NCI-H1092 (cell line): ENCODE data around the gene EIF5.
"Not testable (repeated sequence)": the region's sequence is repeated elsewhere in the genome, so short reads cannot be mapped to it uniquely, and the experiment has no call there.

Experiments used
- DNase-seq: peaks from one replicate; lab custom pipeline; 2025; lab: John Stamatoyannopoulos, UW

EIF5 gene

DNA sequence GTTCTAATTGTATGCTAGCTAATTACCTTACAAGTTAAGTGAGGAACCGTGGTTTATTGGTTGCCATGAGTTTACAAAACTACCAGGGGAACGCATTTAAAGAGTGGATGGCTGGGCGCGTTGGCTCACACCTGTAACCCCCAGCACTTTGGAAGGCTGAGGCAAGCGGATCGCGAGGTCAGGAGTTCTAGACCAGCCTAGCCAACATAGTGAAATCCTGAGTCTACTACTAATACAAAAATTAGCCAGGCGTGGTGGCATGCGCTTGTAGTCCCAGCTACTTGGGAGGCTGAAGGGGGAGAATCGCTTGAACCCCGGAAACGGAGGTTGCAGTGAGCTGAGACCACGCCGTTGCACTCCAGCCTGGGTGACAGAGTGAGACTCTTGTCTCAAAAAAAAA, 2.2 kb downstream of the EIF5 start:
- no peak for DNase-seq

DNA sequence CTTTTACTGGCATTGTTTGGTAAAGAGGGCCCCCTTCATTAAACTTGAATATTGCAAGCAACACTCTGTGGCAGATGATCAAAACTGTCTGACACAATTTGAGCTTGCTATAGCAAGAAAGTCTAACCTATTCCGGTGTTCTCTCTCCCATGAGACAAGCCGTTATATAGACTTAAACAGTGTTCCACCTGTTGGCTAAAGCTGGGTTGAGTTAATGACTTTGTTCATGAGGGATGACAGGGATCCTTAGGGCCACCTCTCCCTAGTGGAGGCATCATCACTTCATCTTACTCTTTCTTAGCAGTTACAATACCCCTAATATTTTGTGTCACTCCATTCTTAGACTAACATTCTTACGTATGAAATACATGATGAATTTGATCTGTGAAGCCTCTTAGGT, 3.8 kb downstream of the EIF5 start:
- no peak for DNase-seq

DNA sequence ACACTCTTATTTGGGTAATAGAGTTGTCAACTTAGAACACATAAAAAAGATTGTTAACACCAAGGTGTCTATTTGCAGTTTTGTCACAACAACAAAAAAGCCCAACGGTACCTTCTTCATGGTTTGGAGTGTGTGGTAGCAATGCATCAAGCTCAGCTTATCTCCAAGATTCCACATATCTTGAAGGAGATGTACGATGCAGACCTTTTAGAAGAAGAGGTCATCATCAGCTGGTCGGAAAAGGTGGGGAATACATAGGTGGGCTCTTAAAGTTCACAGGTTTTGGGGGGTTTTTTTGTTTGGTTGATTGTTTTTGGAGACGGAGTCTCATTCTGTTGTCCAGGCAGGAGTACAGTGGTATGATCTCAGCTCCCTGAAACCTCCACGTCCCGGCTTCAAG, 5.5 kb downstream of the EIF5 start:
- no peak for DNase-seq

DNA sequence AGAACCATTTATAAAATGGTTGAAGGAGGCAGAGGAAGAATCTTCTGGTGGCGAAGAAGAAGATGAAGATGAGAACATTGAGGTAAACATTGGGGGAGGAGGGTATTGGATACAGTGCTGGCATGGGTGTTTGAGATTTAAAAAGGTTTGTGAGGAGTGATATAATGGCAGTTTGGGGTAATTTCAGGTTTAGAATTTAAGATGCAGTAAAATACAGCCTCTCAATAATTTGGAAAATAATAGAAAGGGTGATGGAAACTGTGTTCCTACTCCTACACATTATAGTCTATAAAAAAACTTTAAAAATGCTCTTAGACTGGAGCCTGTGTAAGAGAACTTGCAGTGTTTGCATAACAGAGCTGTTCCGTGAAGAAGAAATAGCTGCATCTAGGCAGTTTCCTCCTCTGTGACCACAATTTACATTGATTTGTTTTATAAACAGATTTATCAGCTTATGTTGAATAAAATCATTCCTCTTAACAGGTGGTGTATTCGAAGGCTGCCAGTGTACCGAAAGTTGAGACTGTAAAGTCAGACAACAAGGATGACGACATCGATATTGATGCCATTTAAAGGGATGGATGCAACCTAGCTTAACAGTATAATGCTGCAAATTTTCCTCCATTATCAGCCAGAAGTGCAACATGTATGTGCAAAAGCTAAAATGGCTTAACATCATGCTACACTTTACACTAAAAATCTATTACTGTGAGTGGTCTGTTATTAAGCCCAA, 6.6 kb downstream of the EIF5 start:
- no peak for DNase-seq

DNA sequence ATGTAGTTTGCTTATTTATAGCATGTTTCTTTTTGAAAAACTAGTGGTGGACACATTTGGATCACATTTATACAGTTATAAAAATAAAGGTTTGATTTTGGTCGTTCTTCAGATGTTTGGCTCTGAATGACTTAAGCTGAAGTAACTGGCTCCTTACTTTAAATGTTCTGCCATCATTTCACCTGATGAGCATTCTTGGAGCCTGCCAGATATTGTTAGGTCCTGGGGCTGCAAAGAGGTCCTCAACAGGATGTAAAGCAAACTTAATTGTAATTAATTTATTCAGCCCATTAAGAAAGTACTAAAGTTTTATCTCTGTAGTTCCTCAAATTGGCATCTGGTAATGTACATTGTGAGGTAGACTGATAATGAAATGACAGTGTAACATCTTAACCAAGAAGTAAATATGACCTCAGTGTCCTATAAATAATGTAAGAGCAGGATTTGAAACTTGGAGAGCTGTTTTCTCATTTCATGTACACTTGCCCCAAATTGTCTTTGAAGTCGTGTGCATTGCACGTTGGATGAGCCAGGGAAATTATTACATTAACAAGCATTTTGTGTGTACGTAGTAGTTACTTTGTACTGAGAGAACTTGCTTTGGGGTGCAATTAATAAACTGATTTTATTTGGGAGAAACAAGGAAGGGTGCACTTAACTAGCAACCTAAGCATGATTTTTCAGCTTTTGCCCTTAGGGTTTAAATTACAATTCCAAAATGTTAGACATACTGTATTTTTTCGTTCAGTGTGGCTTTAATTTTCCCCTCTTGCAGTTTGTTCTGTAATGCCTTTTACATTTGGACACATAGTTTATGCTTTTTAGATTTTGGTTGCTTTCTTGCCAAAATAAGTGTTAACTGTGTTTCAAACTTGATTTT, 7.5 kb downstream of the EIF5 start:
- DNase-seq: no peak

DNA sequence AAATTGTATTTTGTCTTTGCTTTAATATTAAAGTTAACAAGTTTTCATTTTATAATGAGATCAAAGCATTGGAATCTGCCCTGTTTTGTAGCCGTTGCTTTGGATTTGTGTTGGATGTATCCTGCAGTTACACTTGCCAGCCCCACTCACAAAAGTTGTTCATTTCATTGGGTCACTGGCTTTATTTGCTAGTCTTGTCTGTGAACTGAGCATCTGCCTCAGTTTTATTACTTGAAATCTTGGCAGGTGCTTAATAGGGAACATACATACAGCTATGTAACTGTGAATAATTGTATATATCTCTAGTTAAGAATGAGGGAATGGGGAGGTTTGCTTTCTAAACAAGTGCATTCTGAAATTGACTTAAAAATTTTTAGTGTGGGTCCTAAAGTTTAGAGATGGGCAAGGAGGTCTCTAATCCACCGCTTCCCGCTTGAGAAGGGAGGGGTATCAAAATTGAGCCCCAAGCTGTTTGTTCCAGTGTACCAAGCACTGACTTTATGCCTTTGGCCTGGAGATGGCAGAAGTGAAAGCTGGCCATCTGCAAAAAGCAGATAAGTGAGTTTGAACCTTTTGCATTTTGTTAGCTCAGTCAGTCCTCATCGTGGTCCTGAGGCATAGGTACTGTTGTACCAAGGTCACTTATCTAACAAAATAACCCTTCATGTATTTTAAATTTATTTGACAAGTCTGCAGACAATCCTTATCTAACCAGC, 9.3 kb downstream of the EIF5 start:
- DNase-seq: no peak

DNA sequence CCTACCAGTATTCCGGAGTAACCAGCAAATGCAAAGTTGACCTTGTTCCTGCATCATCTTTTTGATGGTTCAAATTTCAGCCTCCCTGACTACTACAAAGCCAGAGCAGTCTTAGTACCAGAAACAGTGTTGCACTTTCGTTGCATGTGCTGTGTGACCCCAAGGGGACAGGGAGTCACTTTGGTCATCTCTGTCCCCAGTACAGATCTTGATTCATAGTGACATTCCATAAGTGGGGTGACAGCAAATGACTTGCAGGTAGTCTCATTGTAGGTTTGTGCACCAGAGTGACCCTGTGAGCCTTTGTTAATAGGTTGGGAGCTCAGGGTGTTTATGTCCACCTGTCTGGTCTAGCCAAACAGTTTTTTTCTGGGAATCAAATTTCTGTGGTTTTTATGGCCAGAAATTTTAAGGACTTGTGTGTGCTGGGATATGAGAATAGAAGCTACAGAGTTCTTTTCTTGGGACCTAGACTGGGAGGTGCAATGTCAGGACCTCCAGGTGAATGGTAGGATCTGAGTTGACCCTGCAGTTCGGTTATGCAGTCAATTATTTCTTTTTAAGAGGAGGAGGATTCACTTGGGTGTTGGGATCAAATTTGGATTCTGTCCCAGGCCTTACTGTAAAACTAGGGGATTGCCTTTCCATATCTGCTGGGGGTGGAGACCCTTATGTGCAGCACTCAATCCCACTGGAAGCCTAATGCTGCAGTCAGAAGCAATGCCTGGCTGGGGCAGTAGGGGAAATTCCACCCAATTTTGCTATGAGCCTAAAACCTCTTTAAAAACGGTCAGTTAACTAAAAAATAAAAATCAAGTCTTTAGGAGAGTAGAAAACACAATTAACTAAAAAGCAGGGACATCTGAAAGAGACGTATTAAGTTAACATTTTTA, 10.1 kb downstream of the EIF5 start:
- DNase-seq: no peak

DNA sequence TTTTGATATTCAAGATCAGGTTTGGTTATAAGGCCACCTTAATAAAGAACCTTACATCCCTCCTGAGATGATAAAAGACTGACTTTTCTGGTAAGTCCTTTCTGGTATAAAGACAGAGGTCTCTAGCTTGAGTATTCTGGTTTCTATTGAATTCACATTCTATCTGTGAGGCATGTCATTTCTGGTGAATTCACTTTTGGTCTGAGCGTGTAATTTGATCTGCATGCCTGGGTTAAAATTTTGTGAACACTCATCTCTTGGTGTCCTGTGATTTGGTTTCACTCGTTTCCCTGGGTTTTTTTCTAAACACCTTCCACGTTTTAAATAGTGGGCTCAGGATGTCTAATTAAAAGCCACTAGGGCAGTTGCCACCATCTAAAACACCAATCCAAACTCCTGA, 12.2 kb downstream of the EIF5 start:
- DNase-seq: no peak

DNA sequence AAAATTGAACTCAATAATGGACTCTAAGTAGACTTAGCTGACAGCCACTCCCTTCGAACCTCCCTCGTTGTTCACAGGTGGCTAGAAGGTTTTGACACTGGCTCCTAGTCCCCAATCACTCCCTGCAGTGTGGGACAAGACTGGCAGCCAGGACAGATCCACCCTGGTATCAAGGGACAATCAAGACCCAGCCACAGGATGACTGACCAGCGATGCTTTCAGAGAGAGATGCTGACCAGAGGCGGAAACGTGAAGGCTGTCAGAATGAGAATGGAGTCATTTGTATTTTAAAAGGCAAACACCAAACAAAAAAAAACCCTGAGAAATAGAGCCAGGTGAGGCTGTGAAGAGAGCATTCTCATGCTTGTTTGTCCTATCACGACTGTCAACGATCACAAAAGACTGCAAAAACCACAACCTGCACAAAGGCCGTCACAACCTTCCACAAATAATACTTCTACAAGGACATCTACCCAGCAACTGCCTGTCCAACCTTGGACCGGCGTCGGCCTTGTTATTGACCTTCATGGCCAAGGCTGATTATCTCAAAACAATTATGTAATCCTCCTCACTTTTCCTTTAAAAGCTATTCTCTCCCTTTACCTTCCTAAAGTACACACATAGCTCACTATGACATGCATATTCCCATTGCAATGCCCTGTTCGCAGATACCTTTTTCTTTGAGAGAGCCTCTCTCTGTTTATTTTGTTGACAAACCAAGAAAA, 13.2 kb downstream of the EIF5 start:
- DNase-seq: no peak

DNA sequence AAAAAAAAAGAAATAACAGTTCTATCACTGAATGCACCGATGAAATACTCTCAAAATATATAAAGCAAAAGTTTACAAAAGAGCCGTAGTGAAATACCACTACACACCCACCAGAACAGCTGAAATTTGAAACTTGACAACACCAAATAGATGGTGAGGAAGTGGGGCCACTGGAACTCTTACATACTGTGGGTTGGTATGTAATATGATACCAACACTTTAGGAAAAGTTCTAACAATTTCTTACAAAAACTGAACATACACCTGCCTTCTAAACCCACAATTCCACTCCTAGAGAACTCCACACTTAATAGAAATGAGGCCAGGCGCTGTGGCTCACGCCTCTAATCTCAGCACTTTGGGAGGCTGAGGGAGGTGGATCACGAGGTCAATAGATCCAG, 14.1 kb downstream of the EIF5 start:
- DNase-seq: no peak

DNA sequence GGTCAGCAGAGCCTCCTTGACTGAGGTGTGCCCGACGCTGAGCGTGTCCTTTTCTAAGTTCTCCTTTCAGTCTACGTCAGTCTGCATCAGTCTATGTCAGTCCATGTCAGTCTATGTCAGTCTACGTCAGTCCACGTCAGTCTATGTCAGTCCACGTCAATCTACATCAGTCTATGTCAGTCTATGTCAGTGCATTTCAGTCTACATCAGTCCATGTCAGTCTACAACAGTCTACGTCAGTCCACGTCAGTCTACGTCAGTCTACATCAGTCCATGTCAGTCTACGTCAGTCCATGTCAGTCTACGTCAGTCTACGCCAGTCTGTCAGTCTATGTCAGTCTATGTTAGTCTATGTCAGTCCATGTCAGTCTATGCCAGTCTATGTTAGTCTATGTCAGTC, 15.9 kb downstream of the EIF5 start:
- no peak for DNase-seq

DNA sequence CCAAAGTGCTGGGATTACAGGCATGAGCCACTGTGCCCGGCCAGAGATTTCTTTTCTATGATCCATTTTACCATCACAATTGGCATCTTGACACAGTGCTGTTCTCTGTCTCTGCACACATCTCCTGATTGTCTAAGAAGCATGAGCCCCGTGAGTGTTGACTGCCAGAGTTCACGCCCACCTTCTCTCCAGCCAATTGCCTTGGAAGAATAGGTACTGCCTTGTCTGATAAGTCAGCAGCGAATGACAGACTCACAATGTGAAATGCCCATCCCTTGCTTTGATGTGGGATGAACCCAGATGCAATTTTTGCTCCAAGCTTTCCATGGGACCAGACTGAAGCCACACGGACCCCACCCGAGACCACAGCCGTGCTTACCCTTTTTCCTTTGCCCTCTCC, 19.3 kb downstream of the EIF5 start:
- DNase-seq: no peak

DNA sequence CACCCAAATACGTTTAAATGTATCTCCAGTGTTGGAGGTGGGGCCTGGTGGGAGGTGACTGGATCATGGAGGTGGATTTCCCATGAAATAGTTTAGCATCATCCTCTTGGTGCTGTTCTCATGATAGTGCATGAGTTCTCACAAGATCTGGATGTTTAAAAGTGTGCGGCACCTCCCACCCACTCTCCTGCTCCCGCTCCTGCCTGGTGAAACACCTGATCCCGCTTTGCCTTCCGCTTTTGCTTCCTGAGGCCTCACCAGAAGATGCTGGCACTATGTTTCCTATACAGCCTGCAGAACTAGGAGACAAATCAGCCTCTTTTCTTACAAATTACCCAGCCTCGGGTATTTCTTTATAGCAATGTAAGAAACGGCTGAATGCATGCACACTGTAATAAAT, 20.1 kb downstream of the EIF5 start:
- no peak for DNase-seq

DNA sequence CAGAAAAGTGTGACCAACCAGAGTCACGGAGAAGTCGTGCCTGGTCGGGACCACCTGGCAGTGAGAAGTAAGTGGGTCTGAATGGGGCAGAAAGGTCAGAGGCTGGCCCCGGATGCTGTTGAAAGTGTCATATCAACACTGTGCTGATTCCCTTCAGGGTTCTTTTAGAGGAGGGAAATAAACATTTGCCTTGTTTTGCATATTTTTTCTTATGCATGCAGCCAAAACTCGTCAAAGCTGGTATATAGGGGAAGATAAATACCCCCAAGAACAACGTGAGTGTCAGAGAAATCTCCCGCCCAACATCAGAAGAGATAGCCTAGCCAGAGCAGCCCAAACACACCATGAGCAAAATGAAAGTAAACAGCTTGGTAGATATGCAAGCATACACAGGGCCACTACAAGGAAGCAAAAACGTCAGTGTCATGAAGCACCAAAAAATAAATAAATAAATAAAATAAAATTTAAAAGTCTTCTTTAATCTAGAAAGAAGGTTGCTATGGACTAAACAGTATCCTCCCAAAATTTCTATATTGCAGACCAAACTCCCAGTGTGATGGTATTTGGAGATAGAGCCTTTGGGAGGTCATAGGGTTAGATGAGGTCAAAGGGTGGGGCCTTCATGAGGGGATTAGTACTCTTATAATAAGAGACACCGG, 22.1 kb downstream of the EIF5 start:
- no peak for DNase-seq

DNA sequence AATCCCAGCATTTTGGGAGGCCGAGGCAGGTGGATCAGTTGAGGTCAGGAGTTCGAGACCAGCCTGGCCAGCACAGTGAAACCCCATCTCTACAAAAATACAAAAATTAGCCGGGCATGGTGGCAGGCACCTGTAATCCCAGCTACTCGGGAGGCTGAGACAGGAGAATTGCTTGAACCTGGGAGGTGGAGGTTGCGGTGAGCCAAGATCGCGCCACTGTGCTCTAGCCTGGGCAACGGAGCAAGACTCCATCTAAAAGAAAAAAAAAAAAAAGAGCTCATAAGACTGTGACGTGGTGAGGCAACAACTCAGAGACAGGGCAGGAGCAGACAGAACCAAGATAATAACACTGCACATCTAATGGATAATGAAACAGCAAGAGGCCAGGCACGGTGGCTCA, 23.5 kb downstream of the EIF5 start:
- DNase-seq: not testable (repeated sequence)

DNA sequence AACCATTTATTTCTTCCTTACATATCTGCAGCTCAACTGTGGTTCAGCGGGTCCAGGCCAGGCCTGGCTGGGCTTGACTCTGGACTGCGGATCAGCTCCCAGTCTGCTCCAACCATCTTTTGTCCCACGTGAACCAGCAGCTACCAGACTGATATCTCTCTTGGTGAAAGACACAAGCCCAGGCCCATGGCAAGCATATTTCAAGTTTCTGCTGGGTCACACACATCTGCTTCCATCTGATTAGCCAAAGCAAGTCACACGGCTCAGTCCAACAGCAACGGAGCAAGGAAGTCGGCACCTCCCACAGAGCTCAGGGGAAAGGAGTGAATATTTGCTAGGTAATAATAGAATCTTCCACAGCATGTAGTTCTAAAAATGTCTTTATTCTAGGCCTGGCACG, 26.5 kb downstream of the EIF5 start:
- no peak for DNase-seq

DNA sequence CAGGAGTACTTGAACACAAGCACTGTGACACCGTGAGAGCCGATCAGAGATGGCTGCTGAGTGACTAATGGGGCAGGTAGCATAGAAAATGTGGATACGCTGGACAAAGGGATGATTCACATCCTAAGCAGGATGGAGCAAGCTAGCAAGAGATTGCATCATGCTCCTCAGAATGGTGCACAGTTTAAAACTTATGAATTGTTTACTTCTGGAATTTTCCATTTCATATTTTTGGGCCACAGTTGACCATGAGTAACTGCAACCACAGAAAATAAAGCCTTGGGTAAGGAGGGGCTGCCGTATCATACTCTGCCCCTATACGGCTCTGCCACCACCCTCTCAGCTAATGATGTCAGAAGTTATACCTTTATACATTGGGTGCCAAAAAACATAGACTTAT, 27.8 kb downstream of the EIF5 start:
- DNase-seq: no peak

DNA sequence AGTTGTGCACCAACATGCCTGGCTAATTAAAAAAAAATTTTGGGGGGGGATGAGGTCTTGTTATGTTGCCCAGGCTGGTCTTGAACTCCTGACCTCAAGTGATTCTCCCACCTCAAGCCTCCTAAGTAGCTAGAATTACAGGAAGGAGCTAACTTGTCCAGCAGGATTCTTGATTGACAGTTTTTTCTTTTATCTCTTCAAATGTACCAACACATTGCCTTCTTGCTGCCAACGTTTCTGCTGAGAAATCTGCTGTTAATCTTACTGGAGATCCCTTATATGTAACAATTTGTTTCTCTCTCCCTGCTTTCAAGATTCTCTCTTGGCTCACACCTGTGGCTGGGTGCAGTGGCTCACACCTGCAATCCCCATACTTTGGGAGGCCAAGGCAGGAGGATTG, 28.7 kb downstream of the EIF5 start:
- DNase-seq: no peak

DNA sequence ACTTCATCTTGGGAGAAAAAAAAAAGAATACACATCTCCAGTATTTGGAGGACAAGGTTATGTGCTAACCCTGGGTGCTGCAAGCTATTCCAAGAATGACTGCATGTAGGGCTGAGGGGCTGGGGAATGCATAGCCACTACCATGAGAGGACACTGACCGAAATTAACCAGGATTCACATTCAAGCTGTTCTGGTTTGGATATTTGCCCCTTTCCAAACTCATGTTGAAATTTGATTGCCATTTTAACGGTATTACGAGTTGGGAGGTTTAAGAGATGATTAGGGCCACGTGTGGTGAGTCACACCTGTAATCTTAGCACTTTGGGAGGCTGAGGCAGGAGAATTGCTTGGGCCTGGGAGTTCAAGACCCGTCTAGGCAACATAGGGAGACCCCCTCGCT, 32.7 kb downstream of the EIF5 start:
- no peak for DNase-seq

DNA sequence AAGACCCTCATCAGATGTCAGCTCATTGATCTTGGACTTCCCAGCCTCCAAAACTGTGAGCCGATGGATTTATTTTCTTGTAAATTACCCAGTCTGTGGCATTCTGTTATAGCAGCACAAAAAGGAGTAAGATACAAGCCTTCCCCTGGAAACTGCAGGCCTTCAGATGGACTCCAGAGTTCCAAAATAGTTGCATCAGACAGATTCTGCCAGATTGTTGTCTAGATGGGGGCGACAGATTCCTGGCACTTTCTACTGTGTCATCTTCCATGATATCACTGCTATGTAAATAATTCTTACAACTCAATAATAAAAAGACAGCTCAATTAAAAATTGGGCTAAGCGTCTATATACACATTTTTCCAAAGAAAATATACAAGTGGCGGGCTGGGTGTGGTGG, 34.0 kb downstream of the EIF5 start:
- DNase-seq: no peak

DNA sequence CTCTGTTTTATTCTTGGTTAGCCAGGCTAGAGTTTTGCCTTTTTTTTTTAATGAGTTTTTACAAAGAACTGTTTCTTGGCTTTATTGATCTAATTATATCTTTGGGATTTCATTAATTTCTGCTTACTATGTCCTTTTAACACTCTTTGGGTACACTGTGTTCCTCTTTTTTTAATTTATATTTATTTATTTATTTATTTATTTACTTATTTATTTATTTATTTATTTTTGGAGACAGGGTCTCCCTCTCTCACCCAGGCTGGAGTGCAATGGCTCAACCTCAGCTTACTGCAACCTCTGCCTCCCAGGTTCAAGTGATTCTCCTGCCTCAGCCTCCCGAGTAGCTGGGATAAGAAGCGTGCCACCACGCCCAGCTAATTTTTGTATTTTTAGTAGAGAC, 36.0 kb downstream of the EIF5 start:
- DNase-seq: no peak
